Measurements from ENCODE around the gene IL22.

The IL22 gene

DNA sequence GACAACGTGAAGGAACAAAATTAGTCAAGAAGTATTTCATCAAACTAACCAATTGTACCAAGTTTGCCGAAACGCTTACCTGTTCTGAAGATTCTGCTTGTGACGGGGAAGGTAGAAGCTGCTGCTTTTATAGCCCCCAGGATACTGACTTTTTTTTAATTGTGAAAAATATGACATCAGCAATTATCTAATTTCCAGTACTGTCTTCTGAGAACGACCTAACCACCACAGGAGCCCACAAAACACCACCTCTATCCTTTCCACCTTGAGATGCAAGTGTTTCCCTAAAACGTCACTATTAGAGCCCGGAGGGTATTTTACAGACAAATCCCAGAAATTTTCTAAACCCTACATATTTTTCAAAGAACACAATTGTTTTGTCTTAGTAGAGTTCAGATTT is at the start of gene IL22:
Gene IL22 (minus strand): TSS at position 101 of the 400 bp plus-strand sequence. CDS start 156 bp downstream, outside the sequence.
- no peak for DNase-seq (ENCODE audit: low read depth in 2 of 3, low spot score in 2 of 3)

DNA sequence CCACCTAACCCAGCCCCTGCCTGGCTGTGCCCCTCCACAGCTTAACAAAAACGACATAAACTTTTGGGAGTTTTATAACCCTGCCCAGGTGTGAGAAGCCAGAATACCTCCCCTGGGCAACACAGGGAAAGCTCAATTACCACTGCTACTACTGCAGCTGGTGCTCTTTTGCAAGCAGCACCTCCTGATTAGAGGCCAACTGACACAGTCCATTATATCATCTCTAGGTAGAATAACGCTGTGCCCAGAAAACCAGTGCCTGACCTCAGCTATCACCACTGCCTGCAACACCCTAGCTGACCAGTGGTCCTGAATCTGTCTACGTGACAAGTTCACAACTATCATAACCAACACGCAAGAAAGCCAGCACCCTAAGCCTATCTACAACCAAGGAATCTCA is 44.5 kb upstream of the IL22 start:
- no peak for DNase-seq (ENCODE audit: low read depth in 2 of 3, low spot score in 2 of 3)

- DNase-seq (ENCODE audit: low read depth in 2 of 3, low spot score in 2 of 3): no peak
Measured at GRCh38 chr12:68294251-68294650, 40.8 kb upstream of the IL22 start.

DNA sequence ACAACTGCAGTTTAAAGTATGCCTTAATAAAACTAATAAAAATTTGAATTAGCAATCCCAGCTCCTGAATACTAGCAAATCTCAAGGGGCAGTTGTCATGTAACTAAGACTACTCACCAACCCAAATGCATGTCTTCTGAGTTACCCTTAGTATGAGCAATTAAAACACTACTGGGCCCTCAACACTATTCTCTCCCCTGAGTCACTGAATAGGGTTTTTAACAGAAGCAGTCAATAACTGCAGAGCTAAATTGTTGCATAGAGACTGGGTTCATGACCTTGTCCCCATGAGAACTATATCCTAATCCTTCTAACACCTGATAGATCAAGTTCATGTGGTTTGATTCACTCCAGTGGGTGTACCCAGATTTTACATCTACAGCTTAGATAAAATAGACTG is 39.9 kb upstream of the IL22 start:
- DNase-seq (ENCODE audit: low read depth in 2 of 3, low spot score in 2 of 3): no peak

- no peak for DNase-seq (ENCODE audit: low read depth in 2 of 3, low spot score in 2 of 3)
Measured at GRCh38 chr12:68292151-68292943, 38.9 kb upstream of the IL22 start.

DNA sequence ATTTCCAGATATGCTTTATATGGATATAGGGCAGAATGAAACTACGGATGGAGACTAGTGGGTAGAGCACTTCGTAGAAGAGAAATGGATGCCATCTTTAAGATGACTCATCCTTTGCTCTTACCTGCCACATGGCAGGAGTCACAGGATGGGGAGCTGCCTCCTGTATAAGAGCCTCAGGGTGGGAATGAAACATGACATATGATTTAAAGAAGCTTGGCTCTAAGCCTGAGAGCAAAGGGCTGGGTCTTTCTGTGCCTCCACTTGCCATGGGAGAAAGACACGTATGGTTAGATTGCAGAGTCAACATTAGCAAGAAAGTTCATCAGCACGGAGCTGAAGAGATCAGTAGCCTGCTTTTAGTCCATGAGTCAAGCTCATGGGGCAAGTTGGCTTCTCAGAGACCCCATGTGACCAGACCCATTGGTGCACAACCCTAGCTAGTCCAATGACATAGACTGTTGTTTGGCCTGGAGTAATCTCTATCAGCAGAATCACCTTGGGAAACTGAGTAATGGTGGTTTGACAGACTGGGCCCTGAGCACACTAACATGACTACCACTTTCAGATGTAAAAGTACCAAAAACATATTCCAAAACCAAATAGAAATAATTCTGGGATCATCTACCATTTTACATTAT is 38.1 kb upstream of the IL22 start:
- DNase-seq (ENCODE audit: low read depth in 2 of 3, low spot score in 2 of 3): no peak

- DNase-seq (ENCODE audit: low read depth in 2 of 3, low spot score in 2 of 3): no peak
Measured at GRCh38 chr12:68290126-68290525, 36.7 kb upstream of the IL22 start.

GRCh38 chr12:68287106-68287505 is 33.7 kb upstream of the IL22 start:
- no peak for DNase-seq (ENCODE audit: low read depth in 2 of 3, low spot score in 2 of 3)

GRCh38 chr12:68286396-68286795 is 33.0 kb upstream of the IL22 start:
- no peak for DNase-seq (ENCODE audit: low read depth in 2 of 3, low spot score in 2 of 3)

GRCh38 chr12:68285541-68285940 is 32.1 kb upstream of the IL22 start:
- no peak for DNase-seq (ENCODE audit: low read depth in 2 of 3, low spot score in 2 of 3)

DNA sequence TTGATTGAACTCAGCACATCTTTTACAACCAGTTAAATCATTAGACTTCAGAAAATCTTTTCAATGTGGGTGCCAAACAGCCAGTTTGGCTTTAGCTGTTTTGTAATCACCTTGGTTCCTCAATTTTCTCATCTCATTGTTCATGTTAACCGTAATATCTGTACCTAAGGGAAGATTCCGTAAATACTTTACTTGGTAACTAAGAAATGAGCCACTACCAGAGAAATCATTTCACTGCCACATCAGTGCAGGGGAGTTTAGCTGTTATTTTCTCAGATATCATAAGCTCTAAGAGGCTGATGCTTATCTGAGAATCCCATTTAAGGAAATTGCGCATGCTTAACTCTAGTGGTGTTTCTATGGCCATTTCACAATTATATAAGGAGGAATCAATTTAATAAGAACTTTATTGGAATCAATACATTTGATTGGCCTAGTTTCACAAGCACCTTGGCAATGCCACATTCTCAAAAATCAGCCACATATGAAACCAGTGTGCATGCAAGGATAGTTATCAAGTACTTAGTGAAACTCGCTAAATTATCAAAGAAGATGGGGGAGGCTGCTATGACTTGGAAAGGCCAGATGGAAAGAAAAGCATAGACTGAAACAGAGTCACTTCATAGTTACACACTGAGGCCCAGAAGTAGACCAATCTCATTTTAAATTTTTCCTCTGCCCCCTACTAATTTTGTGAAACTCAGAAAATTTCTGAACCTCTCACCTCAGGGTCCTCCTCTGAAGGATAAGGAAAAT is 28.1 kb upstream of the IL22 start:
- DNase-seq (ENCODE audit: low read depth in 2 of 3, low spot score in 2 of 3): no peak

GRCh38 chr12:68280240-68280639 is 26.8 kb upstream of the IL22 start:
- no peak for DNase-seq (ENCODE audit: low read depth in 2 of 3, low spot score in 2 of 3)

DNA sequence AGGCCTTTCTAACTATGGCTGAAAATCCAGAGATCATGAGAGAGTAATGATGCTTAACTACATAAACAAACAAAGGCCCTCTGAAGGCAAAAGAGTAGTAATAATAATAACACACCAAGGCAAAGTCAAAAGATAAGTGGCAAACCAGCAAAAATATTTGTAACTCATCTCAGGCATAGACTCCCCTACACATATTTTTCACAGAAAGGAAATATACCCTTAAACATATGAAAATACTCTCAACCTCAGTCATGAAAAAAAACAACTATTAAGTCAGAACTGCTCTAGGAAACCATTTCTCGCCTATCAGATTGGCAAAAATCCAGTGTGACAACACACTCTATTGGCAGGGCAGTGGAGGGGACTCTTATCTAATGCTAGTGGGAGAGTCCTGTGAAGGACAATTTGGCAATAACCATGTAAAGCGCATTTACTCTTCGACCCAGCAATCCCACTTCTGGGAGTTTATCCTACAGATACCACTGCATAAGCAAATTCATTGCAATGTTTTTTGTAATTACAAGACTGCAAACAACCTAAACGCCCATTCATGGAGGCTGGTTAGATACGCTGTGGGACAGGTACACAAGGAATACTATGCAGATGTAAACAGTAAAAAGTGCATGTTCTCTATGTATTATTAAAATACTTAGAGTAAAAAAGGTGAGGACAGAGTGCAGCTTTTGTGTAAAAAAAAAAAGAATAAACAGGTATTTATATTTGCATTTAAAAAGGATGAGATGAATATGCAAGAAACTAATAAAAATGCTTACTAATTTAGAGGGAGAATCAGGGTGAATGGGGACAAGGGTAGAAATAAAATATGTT is 26.0 kb upstream of the IL22 start:
- no peak for DNase-seq (ENCODE audit: low read depth in 2 of 3, low spot score in 2 of 3)

GRCh38 chr12:68276402-68276930 is 23.1 kb upstream of the IL22 start:
- DNase-seq (ENCODE audit: low read depth in 2 of 3, low spot score in 2 of 3): no peak

- no peak for DNase-seq (ENCODE audit: low read depth in 2 of 3, low spot score in 2 of 3)
Measured at GRCh38 chr12:68272732-68273131, 19.3 kb upstream of the IL22 start.

DNA sequence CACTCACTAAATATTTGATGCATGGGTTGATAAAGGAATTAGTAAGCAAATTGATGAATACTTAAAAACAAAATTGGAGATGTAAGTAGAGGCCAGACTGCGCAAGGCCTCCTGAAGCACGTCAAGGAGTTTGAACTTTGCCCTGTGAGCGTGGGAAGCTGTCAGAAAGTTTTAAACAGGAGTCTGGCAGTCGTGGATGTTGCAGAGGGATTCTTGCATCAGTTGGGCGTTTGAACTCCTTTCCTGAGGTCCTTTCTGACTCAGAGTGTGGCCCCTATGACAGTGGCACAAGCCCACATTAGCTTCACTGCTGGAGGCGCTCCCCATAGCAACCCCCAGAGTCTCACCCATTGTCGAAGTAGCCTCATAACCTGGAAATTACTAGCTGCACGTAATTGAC is 17.9 kb upstream of the IL22 start:
- no peak for DNase-seq (ENCODE audit: low read depth in 2 of 3, low spot score in 2 of 3)

DNA sequence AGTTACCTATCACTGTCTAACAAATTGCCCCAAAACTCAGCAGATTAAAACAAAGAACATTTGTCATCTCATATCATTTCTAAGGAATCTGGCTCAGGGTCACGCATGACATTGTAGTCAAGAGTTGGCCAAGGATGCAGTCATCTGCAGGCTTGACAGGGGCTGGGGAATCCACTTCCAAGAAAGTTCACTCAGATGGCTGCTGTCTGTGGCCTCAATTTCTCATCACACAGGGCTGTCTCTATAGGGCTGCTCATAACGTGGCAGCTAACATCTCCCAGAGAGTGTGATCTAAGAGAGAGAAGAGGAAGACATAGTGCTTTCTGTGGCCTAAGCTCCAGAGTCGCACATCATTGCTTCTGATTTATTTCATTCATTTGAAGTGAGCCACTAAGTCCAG is 17.0 kb upstream of the IL22 start:
- DNase-seq (ENCODE audit: low read depth in 2 of 3, low spot score in 2 of 3): no peak

- no peak for DNase-seq (ENCODE audit: low read depth in 2 of 3, low spot score in 2 of 3)
Measured at GRCh38 chr12:68269779-68270178, 16.4 kb upstream of the IL22 start.

DNA sequence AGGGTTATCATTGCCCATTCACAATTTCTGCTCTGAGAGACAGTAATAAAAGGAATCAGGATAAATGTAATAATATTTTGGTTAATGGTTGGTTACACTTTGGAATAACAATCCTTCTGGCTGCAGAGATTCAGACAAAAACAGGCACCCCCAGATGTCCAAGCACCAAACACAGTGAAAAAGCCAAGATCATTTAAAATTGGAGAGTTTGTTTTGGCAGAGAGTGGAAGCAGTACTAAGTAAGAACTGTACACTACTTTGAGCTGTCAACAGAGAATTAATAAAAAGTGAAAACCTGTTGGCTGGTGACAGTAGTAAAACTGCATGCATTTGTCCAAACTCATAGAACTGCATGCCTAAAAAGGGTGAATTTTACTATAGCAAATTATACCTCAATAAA is 15.6 kb upstream of the IL22 start:
- no peak for DNase-seq (ENCODE audit: low read depth in 2 of 3, low spot score in 2 of 3)

DNA sequence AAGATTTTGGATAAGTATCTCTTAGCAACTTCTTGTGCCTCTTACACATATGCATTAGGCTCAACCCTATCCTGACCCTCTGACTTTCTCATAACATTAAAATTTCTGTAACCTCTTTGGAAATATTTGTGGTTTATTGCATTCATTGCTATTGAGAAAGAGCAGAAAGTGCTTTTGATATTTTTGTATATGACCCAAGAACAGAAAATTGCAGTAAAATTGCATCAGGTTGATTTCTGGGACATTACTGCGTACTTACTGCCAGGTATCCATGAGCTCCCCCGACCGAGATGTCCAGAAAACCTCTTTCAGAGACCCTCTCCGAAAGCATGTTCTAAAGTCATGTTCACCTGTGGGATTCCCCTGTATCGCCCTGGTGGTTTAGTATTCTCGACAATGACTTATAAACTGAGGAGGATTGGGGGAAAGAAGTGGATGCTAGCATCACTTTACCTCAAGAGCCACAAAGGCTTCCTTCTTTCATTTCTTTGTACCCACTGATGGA is 14.5 kb upstream of the IL22 start:
- DNase-seq (ENCODE audit: low read depth in 2 of 3, low spot score in 2 of 3): no peak

DNA sequence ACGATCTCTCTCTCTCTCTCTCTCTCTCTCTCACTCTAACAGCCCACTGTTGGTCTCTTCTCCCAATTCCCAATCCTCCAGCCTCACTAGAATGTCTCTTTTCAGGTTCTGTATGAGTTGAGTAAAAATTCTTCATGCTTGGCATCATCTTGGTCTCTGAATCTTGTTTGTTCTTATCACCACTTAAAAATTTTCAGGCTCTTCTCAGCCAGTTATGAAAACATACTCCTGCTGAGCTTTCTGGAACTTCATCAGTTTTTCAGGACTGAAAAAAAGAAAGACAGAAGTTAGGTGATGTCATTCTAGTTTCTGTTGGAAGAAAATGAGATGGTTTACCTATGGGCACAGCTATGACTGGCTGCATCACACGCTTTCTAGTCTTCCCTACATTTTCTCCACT is 11.5 kb upstream of the IL22 start:
- no peak for DNase-seq (ENCODE audit: low read depth in 2 of 3, low spot score in 2 of 3)
